Stimulated activated CD4-positive, alpha-beta T cell treated with anti-CD3 and anti-CD28 coated beads, TNF-alpha, amount 100 ng/mL, for 4 hours (primary cell): ENCODE data around the gene CRIM1.
"Not testable (repeated sequence)": the region's sequence is repeated elsewhere in the genome, so short reads cannot be mapped to it uniquely, and the experiment has no call there.

Source experiments
- DNase-seq, 3 experiments: peaks; one replicate each; pipeline ENCODE4 v3.0.0-alpha.2; 2020; ENCODE audit warnings: low read depth in 3 of 3

CRIM1 gene

GRCh38 chr2:36351736-36352349, 3.7 kb upstream of the CRIM1 start:
- DNase-seq, result no peak

- no peak for DNase-seq
These were observed 2.9 kb upstream of the CRIM1 start for GRCh38 chr2:36352701-36353100.

DNA sequence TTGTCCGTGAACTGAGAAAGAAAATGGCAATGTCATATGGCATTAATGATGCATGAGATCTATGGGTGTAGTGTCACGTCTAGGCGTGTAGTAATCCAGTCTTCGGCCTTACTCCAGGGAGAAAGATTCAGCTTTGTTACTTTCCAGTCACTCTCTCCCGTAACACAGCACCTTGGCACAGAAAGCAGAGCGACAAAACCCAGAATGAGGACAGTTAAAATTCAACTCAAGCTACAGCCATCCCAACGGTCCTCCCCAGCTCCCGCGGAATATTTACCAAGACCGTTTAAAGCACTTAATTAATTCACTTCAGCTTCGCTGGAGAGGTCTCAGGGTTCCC, 797 bp upstream of the CRIM1 start:
- no peak for DNase-seq

DNA sequence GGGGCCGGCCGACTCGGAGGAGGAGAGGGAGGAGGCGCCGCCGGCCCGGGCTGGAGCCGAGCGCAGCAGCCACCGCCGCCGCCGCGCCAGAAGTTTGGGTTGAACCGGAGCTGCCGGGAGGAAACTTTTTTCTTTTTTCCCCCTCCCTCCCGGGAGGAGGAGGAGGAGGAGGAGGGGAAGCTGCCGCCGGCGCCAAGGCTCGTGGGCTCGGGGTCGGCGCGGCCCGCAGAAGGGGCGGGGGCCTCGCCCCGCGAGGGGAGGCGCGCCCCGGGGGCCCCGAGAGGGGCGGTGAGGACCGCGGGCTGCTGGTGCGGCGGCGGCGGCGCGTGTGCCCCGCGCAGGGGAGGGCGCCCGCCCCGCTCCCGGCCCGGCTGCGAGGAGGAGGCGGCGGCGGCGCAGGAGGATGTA, 316 bp downstream of the CRIM1 start:
- no peak for DNase-seq

- DNase-seq, result peak in 2 of 3 experiments; percentile 13 to 35
These were observed 866 bp downstream of the CRIM1 start for GRCh38 chr2:36356298-36356989.

DNA sequence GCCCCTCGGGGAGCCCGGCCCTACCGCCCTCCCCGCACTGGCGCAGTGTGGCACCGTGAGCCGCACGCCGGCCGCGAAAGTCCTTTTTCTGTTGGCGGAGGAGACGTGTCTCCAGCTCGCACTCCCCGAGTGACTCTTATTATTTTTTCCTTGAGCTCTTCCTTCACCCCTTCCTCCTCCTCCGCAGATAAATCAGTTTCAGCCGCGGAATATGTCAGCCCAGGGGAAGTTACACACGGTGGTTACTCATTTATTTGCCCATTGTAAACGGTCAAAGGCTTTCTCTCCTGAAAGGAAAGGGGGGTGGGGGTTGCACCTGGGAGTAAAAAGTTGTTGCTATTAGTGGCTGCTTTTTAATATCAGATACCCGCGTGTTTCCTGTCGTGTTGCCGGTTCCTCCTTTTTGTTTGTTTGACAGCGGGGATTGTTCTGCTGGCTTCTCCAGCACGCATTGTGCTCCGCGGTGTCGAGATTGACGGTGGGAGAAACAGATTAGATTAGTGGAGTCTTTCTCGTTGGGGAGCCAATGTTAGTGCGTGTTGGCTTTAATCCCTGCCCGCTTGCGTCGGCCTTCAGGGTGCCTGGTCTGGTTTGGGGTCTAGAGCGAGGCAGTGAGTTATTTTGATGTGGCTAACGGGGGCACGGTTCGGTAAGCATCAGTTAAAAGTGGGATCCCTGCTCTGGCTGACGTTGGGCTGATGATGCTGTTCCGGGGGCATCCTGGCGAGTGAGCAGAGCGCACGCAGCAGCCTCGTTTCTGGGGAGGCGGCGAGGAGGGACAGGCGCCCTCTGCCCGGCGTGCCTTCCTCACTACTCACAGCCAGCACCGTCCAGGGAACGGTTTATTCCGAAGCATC, 1.6 kb downstream of the CRIM1 start:
- DNase-seq, result peak in 2 of 3 experiments; percentile 2 to 23

DNA sequence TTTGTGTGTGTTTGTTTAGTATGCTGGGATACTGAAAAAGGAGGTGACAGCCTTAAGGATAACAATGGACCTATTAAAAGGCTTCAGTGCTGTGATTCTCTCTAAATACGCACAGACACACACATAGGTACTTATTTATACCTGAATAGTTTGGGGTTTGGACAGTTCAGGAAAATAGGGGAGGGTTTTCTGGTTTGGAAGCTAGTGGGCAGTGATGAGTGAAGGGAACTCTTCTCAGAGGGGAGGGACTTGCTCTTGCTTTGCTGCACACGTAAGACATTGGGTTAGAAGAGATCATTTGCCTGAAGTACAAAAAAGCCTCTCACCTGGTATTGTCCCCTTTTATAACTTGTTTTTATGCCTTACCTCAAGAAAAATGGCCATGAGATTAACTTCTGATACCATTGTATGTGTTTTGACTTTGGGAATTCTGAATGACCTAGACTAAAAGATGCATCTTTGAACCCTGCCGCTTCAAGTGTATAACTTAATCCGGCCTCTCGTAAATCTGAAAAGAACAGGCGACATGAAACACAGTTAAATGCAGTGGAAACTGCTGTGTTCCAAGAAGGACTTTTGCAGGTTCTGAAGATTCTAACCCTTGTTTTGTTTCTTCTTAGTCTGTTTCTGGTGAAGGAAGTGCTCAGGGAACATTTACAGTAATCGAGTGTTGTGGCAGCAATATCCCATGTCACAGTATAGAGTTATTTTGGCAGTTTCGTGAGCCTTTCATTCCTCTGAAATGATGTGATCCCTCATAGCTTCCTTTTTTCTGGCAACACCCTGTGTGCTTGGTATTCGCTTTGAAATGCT, 2.5 kb downstream of the CRIM1 start:
- DNase-seq, result no peak

- DNase-seq, result no peak
These were observed 3.5 kb downstream of the CRIM1 start for GRCh38 chr2:36359067-36359466.

GRCh38 chr2:36360063-36360462, 4.5 kb downstream of the CRIM1 start:
- DNase-seq, result no peak

DNA sequence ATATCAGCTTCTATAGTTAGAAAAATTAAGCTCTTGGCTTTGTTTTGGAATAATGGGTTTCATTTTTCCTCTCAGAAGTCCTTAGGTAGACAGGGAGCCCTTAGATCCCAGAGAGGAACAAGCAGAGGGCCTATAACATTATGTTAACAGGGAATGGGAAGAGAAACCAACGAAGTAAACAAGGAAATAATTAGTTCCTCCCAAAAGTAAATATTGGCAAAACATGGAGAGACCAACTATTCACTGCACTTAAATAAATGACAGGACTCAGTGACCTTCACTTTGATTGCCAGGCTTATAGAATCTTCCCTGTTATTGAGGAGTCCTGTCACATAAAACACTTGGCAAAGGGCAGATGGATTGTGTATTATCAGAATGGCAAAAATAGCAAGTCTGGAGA, 5.3 kb downstream of the CRIM1 start:
- no peak for DNase-seq

DNA sequence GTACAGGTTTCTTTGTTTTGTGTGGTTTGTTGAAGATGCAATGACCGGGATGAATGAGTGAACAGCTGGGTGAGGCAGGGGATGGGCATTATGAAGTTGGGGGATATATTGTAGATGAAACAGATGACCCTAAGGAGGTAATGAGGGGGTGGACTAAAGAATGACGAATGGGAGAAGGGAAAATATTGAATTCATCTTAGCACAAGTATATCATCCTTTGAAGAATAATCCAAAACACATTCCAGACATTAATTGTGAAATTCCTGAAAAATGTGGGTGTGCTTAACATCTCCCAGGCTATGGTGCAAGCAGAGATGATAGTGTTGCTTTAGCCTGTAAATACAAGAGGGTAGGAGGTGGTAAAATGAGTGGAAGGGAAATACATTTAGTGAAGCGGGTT, 5.8 kb downstream of the CRIM1 start:
- DNase-seq, result no peak

DNA sequence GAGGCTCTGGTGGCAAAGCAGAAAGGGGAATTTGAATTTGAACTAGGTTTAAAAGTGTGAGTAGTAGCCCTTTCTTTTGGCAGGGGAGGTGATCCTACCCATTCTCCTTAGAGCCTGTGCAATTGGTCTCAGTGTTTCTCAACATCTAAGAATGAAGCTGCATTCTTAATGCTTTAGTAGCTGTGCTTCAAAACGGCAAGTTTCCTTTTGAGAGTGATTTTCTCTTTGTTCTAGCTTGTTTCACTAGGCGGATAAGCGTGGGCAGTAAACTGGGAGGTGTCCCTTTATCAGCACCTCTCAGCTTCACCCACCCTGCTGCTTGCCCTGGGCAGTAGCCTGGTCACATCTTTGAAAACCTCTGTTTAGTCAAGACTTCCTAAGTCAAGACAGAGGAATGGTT, 6.7 kb downstream of the CRIM1 start:
- no peak for DNase-seq

- DNase-seq, result not testable (repeated sequence)
These were observed 7.5 kb downstream of the CRIM1 start for GRCh38 chr2:36363085-36363484.

DNA sequence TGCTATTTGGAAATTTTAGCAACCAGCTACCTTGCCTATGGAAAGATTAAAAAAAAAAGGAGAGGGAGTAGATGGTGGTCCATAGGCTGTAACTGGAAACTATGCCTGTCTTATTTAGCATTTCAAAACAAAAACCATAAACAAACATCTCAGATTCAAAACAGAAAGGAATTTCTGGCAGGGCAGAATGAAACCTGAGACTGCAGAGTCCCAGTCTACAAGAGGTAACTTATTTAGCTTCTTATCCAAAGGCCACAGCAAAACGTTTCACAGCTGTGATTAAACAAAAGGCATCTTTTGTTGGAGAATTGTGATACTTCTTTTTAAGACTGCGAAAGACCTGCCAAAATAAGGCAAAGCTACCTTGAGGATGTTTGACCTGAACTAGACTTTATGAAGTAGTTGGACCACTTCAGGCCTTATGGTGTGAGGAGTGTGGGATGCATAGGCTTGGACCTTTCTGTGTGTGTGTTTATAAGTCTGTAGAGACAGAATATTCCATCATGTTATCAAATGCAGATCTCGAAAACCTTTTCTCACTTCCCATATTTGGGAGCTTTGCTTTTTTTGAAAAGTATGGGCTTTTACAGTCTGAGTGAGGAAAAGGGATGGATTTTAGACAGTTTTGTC, 11.0 kb downstream of the CRIM1 start:
- DNase-seq, result no peak

DNA sequence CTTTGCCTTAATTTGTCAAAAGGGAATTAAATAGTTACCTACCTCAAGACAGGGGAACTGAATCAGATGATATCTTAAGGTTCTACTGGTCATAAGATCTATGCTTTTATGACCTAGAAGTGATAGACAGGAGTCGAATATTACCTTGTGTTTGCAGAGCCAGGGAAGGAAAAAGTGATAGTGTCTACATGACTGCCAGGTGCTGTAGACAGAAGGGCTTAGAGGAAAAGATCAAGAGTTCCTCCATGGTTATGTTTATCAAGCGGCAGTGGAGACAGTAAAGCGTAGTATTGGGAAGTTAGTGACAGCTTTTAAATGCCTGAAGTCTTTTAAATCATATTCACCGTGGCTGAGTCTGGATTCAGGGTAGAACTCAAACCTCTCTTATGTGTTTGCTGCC, 11.9 kb downstream of the CRIM1 start:
- DNase-seq, result no peak

GRCh38 chr2:36367895-36368353, 12.3 kb downstream of the CRIM1 start:
- DNase-seq, result no peak

GRCh38 chr2:36368438-36368837, 12.9 kb downstream of the CRIM1 start:
- DNase-seq, result no peak

DNA sequence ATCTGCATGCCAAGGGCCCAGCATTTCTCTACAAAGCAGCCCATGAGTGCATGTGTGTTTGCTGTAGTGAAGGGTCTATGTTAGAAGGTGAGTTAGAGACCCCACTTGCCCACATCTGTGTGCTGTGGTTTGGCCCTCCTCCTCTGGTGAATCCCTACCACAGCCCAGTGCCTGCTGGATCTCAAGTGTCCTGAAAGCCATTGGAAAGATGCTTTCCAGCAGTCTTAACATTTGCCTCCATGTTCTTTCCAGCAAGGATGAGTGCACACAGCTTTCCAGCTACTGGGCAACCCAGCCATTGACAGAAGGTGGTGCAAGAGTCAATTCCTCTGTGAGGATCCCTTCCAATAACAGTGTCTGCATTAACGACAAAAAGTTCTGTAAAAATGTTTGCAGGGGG, 13.6 kb downstream of the CRIM1 start:
- DNase-seq, result no peak

DNA sequence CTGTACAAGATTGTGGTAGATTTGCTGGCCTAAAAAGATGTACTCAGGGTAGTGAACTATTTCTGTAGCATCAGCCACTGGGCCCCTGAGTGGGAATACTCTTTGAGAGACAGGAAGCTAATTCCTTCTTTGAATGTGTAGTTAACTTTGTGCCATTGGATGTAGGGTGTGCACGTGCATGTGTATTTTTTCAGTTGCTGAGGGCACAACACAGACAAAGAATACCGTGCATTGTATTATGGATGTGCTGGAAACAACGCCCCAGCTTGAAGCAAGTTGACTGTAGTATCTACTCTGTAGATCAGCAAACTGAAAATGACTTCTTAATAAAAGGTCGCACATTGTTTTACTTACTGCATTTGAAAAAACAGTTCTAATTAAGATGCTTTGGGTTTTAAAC, 14.1 kb downstream of the CRIM1 start:
- no peak for DNase-seq

- DNase-seq, result no peak
These were observed 14.7 kb downstream of the CRIM1 start for GRCh38 chr2:36370281-36370680.

DNA sequence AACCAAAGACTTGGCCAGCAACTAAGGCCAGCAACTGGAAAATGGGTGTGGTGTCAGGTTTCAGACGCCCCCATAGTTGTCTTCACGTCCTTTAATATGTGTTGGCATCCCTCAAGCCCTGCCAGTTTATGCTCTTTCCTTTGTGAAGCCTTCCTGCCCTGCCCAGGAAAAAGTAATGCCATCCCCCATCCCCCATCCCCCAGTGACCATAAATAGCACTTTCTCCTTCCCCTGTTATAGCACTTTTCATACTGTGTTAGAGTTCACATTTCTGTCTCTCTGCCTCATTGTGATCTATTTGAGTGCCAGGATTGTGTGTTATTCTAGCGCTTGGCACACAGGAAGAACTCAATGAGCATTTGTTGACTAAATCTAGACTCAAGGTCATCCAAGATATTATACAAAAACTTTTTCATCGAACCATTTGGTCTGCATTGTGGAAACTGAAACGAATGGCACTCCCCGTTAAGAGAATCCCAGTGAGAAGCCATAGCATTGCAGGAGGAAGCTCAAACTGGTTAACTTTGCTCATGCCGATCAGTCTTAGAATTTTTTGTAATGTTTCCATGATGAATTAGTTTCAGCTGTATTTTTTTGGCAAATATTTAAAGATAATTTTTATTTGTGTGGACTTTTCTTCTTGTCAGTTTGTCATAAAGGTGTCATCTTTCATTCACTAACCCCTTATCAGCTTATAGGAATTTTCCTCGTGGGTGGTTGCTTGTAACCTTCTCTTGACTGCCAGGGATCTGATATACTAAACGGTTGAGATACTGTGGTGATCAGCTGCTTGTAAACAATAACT, 15.7 kb downstream of the CRIM1 start:
- DNase-seq, result no peak
